Osteoblast (primary cell): Measurements from ENCODE around the gene ANKRD29. TPM values are rescaled to one million over a fixed set of nuclear protein-coding genes. Genes with fewer than 3 reads are reported as not detected.

ENCODE experiments used
- DNase-seq: peaks from one replicate; pipeline ENCODE4 v3.0.0; 2011; ENCODE audit warnings: low spot score, mixed read lengths; ENCODE audit not compliant: insufficient read length; ENCODE audit errors: missing footprints
- H2AFZ ChIP-seq: 2 replicates; pipeline ENCODE4 v1.6.0; 2011; ENCODE audit warnings: mild to moderate bottlenecking, low read length
- H3K27ac ChIP-seq: 2 replicates; pipeline ENCODE4 v1.5.1; 2011; ENCODE audit warnings: mild to moderate bottlenecking, low read depth, low read length, moderate library complexity
- H3K27me3 ChIP-seq: 2 replicates; pipeline ENCODE4 v1.6.0; 2012; ENCODE audit warnings: mild to moderate bottlenecking, control low read depth, inconsistent platforms, low read length, moderate library complexity; ENCODE audit not compliant: insufficient read depth
- H3K36me3 ChIP-seq: 2 replicates; pipeline ENCODE4 v1.5.1; 2011; ENCODE audit warnings: mild to moderate bottlenecking, low read length, control low read depth, moderate library complexity; ENCODE audit not compliant: insufficient read depth
- H3K4me1 ChIP-seq: 2 replicates; pipeline ENCODE4 v1.5.1; 2011; ENCODE audit warnings: mild to moderate bottlenecking, low read length, control low read depth, moderate library complexity; ENCODE audit not compliant: insufficient read depth
- H3K4me2 ChIP-seq: 2 replicates; pipeline ENCODE4 v1.6.0; 2011; ENCODE audit warnings: mild to moderate bottlenecking, low read length; ENCODE audit not compliant: insufficient read depth
- H3K4me3 ChIP-seq: fragments of 200-600 bp; sonication (generic); 3 replicates; pipeline ENCODE4 v1.5.1; 2012; ENCODE audit warnings: mild to moderate bottlenecking, low read length, inconsistent platforms; ENCODE audit not compliant: insufficient read depth
- H3K79me2 ChIP-seq: 2 replicates; pipeline ENCODE4 v1.6.0; 2012; ENCODE audit warnings: mild to moderate bottlenecking, low read length, control low read depth, inconsistent platforms; ENCODE audit not compliant: insufficient read depth
- H3K9me3 ChIP-seq: 2 replicates; pipeline ENCODE4 v1.5.1; 2011; ENCODE audit warnings: low read depth, low read length, control low read depth
- H4K20me1 ChIP-seq: 2 replicates; pipeline ENCODE4 v1.6.0; 2012; ENCODE audit warnings: mild to moderate bottlenecking, low read length, control low read depth; ENCODE audit not compliant: insufficient read depth
- total RNA-seq: library from RNA; depleted of rRNA; stranded (reverse); fragments of >200 nt; gene quantifications from 2 replicates; pipeline ENCODE4 v1.2.3, GENCODE V29; 2012
- TF ChIP-seq, protein P1 (sequence below): IDR thresholded peaks from 2 replicates; pipeline ENCODE4 v1.5.1; 2011; ENCODE audit warnings: mild to moderate bottlenecking, low read depth, low read length, moderate library complexity; ENCODE audit errors: extremely low read depth

The ANKRD29 gene
- total RNA-seq, 1 donor = 9.8 TPM

DNA sequence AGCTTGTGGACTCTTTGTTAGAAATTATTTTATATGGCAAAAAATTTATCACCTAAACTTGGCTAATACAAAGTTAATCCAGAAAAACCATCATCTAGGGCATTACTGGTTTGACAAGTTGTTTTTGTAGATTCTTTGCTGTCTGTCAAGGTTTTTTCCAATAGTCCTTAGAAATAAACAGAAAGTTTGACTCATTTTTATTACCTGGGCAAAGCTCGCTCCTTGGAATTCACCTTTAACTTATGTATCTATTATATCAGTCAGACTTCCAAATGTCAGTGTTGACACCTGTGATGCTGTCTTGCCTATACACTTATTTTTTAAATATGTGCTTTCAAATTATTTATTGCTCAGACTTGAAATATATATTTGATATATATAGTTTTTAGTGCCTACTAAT lies 48.2 kb upstream of the ANKRD29 start:
- peaks cover 3% of the 10 kb centered on the region for H3K4me1 ChIP-seq
- TF ChIP-seq, protein P1, sequence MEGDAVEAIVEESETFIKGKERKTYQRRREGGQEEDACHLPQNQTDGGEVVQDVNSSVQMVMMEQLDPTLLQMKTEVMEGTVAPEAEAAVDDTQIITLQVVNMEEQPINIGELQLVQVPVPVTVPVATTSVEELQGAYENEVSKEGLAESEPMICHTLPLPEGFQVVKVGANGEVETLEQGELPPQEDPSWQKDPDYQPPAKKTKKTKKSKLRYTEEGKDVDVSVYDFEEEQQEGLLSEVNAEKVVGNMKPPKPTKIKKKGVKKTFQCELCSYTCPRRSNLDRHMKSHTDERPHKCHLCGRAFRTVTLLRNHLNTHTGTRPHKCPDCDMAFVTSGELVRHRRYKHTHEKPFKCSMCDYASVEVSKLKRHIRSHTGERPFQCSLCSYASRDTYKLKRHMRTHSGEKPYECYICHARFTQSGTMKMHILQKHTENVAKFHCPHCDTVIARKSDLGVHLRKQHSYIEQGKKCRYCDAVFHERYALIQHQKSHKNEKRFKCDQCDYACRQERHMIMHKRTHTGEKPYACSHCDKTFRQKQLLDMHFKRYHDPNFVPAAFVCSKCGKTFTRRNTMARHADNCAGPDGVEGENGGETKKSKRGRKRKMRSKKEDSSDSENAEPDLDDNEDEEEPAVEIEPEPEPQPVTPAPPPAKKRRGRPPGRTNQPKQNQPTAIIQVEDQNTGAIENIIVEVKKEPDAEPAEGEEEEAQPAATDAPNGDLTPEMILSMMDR = no peak
- no peak for DNase-seq

GRCh38 chr18:23710068-23710527 lies 47.4 kb upstream of the ANKRD29 start:
- peak; percentile 73 for DNase-seq
- no peaks in the 10 kb centered on the region for H3K36me3 ChIP-seq
- no peak overlapping the region for H3K4me3 ChIP-seq

More for the DNA sequence above, 48.2 kb upstream of the ANKRD29 start:
- Histone ChIP-seq H2AFZ (no peak overlapping the region), H3K79me2 (no peaks in the 10 kb centered on the region), H4K20me1 (no peaks in the 10 kb centered on the region), H3K4me2 (no peak overlapping the region), H3K9me3 (peaks cover 4% of the 10 kb centered on the region), H3K27ac (no peak overlapping the region), H3K27me3 (no peaks in the 10 kb centered on the region), H3K4me3 (no peak overlapping the region), H3K36me3 (no peaks in the 10 kb centered on the region)

DNA sequence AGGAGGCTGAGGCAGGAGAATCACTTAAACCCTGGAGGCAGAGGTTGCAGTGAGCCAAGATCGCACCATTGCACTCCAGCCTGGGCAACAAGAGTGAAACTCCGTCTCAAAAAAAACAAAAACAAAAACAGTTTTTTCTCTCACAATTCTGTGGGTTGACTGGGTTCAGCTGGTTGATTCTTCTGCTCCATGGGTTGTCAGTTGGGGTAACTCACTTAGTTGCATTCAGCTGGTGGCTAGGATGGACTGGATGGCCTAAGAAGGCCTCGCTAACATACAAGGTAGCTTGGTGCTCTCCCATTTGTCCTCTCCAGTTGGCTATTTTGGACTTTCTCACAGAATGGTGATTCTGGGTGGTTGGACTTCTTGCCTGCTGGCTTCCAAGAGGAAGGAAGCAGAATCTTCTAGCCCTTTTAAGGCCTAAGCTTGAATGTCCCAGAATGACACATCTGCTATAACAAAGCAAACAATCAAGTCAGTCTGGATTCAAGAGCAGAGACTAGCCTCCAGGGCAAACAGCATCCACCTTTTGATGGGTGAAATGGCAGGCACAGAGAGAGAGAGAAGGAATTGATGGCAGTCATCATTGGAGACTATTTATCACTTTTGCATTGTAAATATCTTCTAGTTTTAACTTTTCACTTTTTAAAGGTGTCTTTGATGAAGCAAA lies 44.4 kb upstream of the ANKRD29 start:
- TF ChIP-seq, protein P1 = no peak
- no peak for DNase-seq
- no peaks in the 10 kb centered on the region for H4K20me1 ChIP-seq
- H3K36me3 ChIP-seq = no peaks in the 10 kb centered on the region
- H3K4me2 ChIP-seq = no peak overlapping the region
- no peaks in the 10 kb centered on the region for H3K27me3 ChIP-seq
- H3K79me2 ChIP-seq = no peaks in the 10 kb centered on the region
- H3K27ac ChIP-seq = no peak overlapping the region
- no peaks in the 10 kb centered on the region for H3K4me1 ChIP-seq
- H3K9me3 ChIP-seq = peaks cover 4% of the 10 kb centered on the region
- no peak overlapping the region for H3K4me3 ChIP-seq
- no peak overlapping the region for H2AFZ ChIP-seq

More at GRCh38 chr18:23710068-23710527, 47.4 kb upstream of the ANKRD29 start:
- Histone ChIP-seq H3K9me3 (peaks cover 4% of the 10 kb centered on the region), H3K27ac (no peak overlapping the region), H3K4me2 (no peak overlapping the region), H3K79me2 (no peaks in the 10 kb centered on the region), H2AFZ (no peak overlapping the region), H3K4me1 (no peaks in the 10 kb centered on the region), H3K27me3 (no peaks in the 10 kb centered on the region), H4K20me1 (no peaks in the 10 kb centered on the region)
- TF ChIP-seq, protein P1 = no peak

DNA sequence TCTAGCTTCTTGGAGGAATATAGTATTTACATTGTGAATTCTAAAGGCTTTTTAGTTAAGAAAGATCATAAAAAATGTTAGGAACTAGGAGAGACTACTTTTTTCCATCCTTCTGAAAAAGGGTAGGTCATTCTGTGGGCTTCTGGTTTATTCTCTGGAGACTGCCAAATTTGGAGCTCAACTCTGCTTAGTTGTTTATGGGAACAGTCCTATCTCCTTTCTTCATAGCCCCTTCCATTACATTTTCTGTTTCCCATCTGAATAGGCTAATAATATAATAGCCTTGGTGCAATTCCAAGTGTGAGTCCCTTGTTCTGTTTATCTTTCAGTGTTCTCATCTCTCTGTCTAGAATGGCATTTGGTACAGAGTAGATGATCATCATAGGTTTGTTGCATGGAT lies 42.1 kb upstream of the ANKRD29 start:
- Histone ChIP-seq H4K20me1 (no peaks in the 10 kb centered on the region), H3K79me2 (no peaks in the 10 kb centered on the region), H3K4me1 (no peaks in the 10 kb centered on the region), H3K9me3 (peaks cover 4% of the 10 kb centered on the region), H3K4me3 (no peak overlapping the region), H3K36me3 (no peaks in the 10 kb centered on the region), H2AFZ (no peak overlapping the region), H3K27me3 (no peaks in the 10 kb centered on the region), H3K27ac (no peak overlapping the region), H3K4me2 (no peak overlapping the region)
- no peak for DNase-seq
- TF ChIP-seq, protein P1 = no peak
